Thymus (tissue), 11 donors: ENCODE data around the gene OSTN. TPM values are rescaled to one million over a fixed set of nuclear protein-coding genes. Genes with fewer than 3 reads are reported as not detected.
"Not testable (repeated sequence)": the region's sequence is repeated elsewhere in the genome, so short reads cannot be mapped to it uniquely, and the experiment has no call there.

ENCODE experiments used
- DNase-seq, 9 donors: peaks; one replicate each; pipeline ENCODE4 v3.0.0-alpha.2; 2013; ENCODE audit warnings: low spot score in 9 of 9, low read depth in 6 of 9, missing footprints in 1 of 9
- H3K27ac ChIP-seq, 2 donors: one replicate each; pipeline ENCODE4 v1.5.1; 2013; ENCODE audit warnings: control low read depth in 1 of 2, low read depth in 1 of 2, low read length in 1 of 2, mild to moderate bottlenecking in 1 of 2, moderate library complexity in 1 of 2
- H3K27me3 ChIP-seq, 2 donors: one replicate each; pipeline ENCODE4 v1.5.1; 2013; ENCODE audit warnings: low read length in 1 of 2; ENCODE audit not compliant: control insufficient read depth in 2 of 2, insufficient read depth in 1 of 2
- H3K36me3 ChIP-seq, 2 donors: one replicate each; pipeline ENCODE4 v1.5.1; 2013; ENCODE audit warnings: low read length in 1 of 2, mild to moderate bottlenecking in 1 of 2, moderate library complexity in 1 of 2; ENCODE audit not compliant: control insufficient read depth in 2 of 2, insufficient read depth in 2 of 2
- H3K4me1 ChIP-seq, 2 donors: one replicate each; pipeline ENCODE4 v1.5.1; 2013; ENCODE audit warnings: low read length in 2 of 2; ENCODE audit not compliant: control insufficient read depth in 2 of 2, insufficient read depth in 2 of 2
- H3K4me3 ChIP-seq, 2 donors: one replicate each; pipeline ENCODE4 v1.5.1; 2013; ENCODE audit warnings: low read length in 2 of 2, control low read depth in 1 of 2, mild to moderate bottlenecking in 1 of 2
- H3K9me3 ChIP-seq, 2 donors: one replicate each; pipeline ENCODE4 v1.5.1; 2013; ENCODE audit warnings: low read length in 1 of 2, mild to moderate bottlenecking in 1 of 2; ENCODE audit not compliant: control insufficient read depth in 2 of 2, insufficient read depth in 1 of 2
- WGBS: extraction: QIAGEN DNeasy Blood & Tissue Kit; methylation state at CpG from one replicate; pipeline ENCODE4 v1.1.7; 2013; 5-methylcytosine and 5-hydroxymethylcytosine counted together
- polyA plus RNA-seq: library from polyadenylated mRNA; stranded (reverse); fragments of 200-250 nt; gene quantifications from one replicate; pipeline ENCODE4 v1.2.3, GENCODE V29; 2013
- total RNA-seq: library from RNA; stranded (reverse); fragments of 120-200 nt; gene quantifications from one replicate; pipeline ENCODE4 v1.2.4, GENCODE V29; 2013
- donor health status: healthy.

Gene OSTN
- total and polyA plus RNA-seq, 2 donors: under 0.01 to 0.14 TPM

GRCh38 chr3:191175102-191175501, 23.9 kb upstream of the OSTN start:
- no peaks in the 10 kb centered on the region for H3K27me3 ChIP-seq
- no peaks in the 10 kb centered on the region for H3K9me3 ChIP-seq
- WGBS: 97% methylated on average over 3 of the region's 3 CpGs
- DNase-seq: no peak
- H3K36me3 ChIP-seq: no peaks in the 10 kb centered on the region
- no peak overlapping the region for H3K27ac ChIP-seq
- H3K4me3 ChIP-seq: no peak overlapping the region
- no peaks in the 10 kb centered on the region for H3K4me1 ChIP-seq

GRCh38 chr3:191176038-191176785, 22.8 kb upstream of the OSTN start:
- 97% methylated on average over 3 of the region's 3 CpGs for WGBS

GRCh38 chr3:191185382-191185781, 13.7 kb upstream of the OSTN start:
- WGBS: 92% methylated on average over 9 of the region's 9 CpGs
- H3K27ac ChIP-seq: not testable (repeated sequence)

More at GRCh38 chr3:191176038-191176785, 22.8 kb upstream of the OSTN start:
- no peak overlapping the region for H3K4me3 ChIP-seq
- no peak for DNase-seq
- no peaks in the 10 kb centered on the region for H3K36me3 ChIP-seq
- no peaks in the 10 kb centered on the region for H3K9me3 ChIP-seq
- no peak overlapping the region for H3K27ac ChIP-seq
- H3K4me1 ChIP-seq: no peaks in the 10 kb centered on the region
- H3K27me3 ChIP-seq: no peaks in the 10 kb centered on the region

GRCh38 chr3:191188246-191188645, 10.8 kb upstream of the OSTN start:
- not testable (repeated sequence) for H3K36me3 ChIP-seq, H3K4me1 ChIP-seq, H3K27ac ChIP-seq, H3K27me3 ChIP-seq, H3K4me3 ChIP-seq, DNase-seq
- whole genome bisulfite sequencing: 93% methylated on average over 5 of the region's 5 CpGs
- H3K9me3 ChIP-seq: peaks cover 0 to 20% of the 10 kb centered on the region in 2 donors

More at GRCh38 chr3:191185382-191185781, 13.7 kb upstream of the OSTN start:
- not testable (repeated sequence) for H3K36me3 ChIP-seq, H3K27me3 ChIP-seq, H3K4me1 ChIP-seq, H3K4me3 ChIP-seq, DNase-seq
- peaks cover 0 to 16% of the 10 kb centered on the region in 2 donors for H3K9me3 ChIP-seq

GRCh38 chr3:191192270-191192669, 6.8 kb upstream of the OSTN start:
- WGBS: 97% methylated on average over 4 of the region's 4 CpGs
- H3K4me3 ChIP-seq, H3K36me3 ChIP-seq, H3K27ac ChIP-seq, H3K4me1 ChIP-seq, H3K9me3 ChIP-seq, DNase-seq, H3K27me3 ChIP-seq: not testable (repeated sequence)

- Histone ChIP-seq H3K4me1 (no peaks in the 10 kb centered on the region), H3K4me3 (no peak overlapping the region), H3K27ac (no peak overlapping the region), H3K36me3 (no peaks in the 10 kb centered on the region), H3K27me3 (no peaks in the 10 kb centered on the region), H3K9me3 (peaks cover 0 to 4% of the 10 kb centered on the region in 2 donors)
- no peak for DNase-seq
Observed at GRCh38 chr3:191192941-191193340, 6.1 kb upstream of the OSTN start.

- H3K9me3 ChIP-seq: no peaks in the 10 kb centered on the region
- H3K27ac ChIP-seq: no peak overlapping the region
- WGBS: 89% methylated on average over 3 of the region's 3 CpGs
Observed at GRCh38 chr3:191197761-191198306, 1.2 kb upstream of the OSTN start.

GRCh38 chr3:191198480-191198879, 561 bp upstream of the OSTN start:
- no peak for DNase-seq
- H3K36me3 ChIP-seq: no peaks in the 10 kb centered on the region
- WGBS: 73% methylated on average over 5 of the region's 5 CpGs
- no peaks in the 10 kb centered on the region for H3K9me3 ChIP-seq
- no peak overlapping the region for H3K4me3 ChIP-seq
- no peaks in the 10 kb centered on the region for H3K4me1 ChIP-seq
- no peaks in the 10 kb centered on the region for H3K27me3 ChIP-seq
- no peak overlapping the region for H3K27ac ChIP-seq

More at GRCh38 chr3:191197761-191198306, 1.2 kb upstream of the OSTN start:
- no peak overlapping the region for H3K4me3 ChIP-seq
- no peaks in the 10 kb centered on the region for H3K4me1 ChIP-seq
- no peaks in the 10 kb centered on the region for H3K27me3 ChIP-seq
- DNase-seq: no peak
- H3K36me3 ChIP-seq: no peaks in the 10 kb centered on the region

GRCh38 chr3:191210032-191210431, 11.0 kb downstream of the OSTN start:
- no peak overlapping the region for H3K4me3 ChIP-seq
- no peaks in the 10 kb centered on the region for H3K36me3 ChIP-seq
- H3K4me1 ChIP-seq: no peaks in the 10 kb centered on the region
- no peaks in the 10 kb centered on the region for H3K9me3 ChIP-seq
- no peak overlapping the region for H3K27ac ChIP-seq
- WGBS: 95% methylated on average over 10 of the region's 10 CpGs
- no peak for DNase-seq
- H3K27me3 ChIP-seq: no peaks in the 10 kb centered on the region
